Glutamatergic neuron (in vitro differentiated cells): ENCODE data around the gene ALDH3A2. TPM values are rescaled to one million over a fixed set of nuclear protein-coding genes. Genes with fewer than 3 reads are reported as not detected.

ENCODE experiments used
- DNase-seq: peaks from one replicate; pipeline ENCODE4 v3.0.0; 2022
- H3K27ac Mint-ChIP-seq: one replicate; pipeline ENCODE4 v1.8.0; 2020; ENCODE audit warnings: mild to moderate bottlenecking, mixed read lengths, inconsistent platforms; ENCODE audit not compliant: unreplicated experiment
- H3K27me3 Mint-ChIP-seq: one replicate; pipeline ENCODE4 v1.8.0; 2020; ENCODE audit warnings: mild to moderate bottlenecking, moderate library complexity, mixed read lengths, inconsistent platforms; ENCODE audit not compliant: unreplicated experiment
- H3K36me3 Mint-ChIP-seq: one replicate; pipeline ENCODE4 v1.8.0; 2020; ENCODE audit warnings: mild to moderate bottlenecking, mixed read lengths, inconsistent platforms; ENCODE audit not compliant: unreplicated experiment
- H3K4me1 Mint-ChIP-seq: one replicate; pipeline ENCODE4 v1.8.0; 2020; ENCODE audit warnings: mild to moderate bottlenecking, low read depth, mixed read lengths, inconsistent platforms; ENCODE audit not compliant: unreplicated experiment
- H3K4me3 Mint-ChIP-seq: one replicate; pipeline ENCODE4 v1.8.0; 2020; ENCODE audit warnings: mild to moderate bottlenecking, mixed read lengths, inconsistent platforms; ENCODE audit not compliant: unreplicated experiment
- H3K9me3 Mint-ChIP-seq: one replicate; pipeline ENCODE4 v1.8.0; 2020; ENCODE audit warnings: mild to moderate bottlenecking, moderate library complexity, mixed read lengths, inconsistent platforms; ENCODE audit not compliant: unreplicated experiment
- CTCF ChIP-seq: fragments of 200-600 bp; sonication (generic); IDR thresholded peaks from one replicate; pipeline ENCODE4 v1.5.0; 2021; ENCODE audit not compliant: partially characterized antibody, unreplicated experiment
- total RNA-seq: library from RNA; stranded (reverse); fragmentation: NEBNext Ultra II Directional; extraction: Animal tissue kit (Norgen Biotek cat#: 25700); gene quantifications from one replicate; pipeline ENCODE4 v1.2.1, GENCODE V29; 2021; ENCODE audit not compliant: unreplicated experiment

Gene ALDH3A2
- total RNA-seq, 1 donor from 2014 or later = 42.6 TPM

GRCh38 chr17:19654896-19655295, 6.3 kb downstream of the ALDH3A2 start:
- Mint-ChIP-seq H3K4me3 (no peak overlapping the region), H3K27ac (no peak overlapping the region), H3K36me3 (peaks cover 23% of the 10 kb centered on the region), H3K27me3 (no peaks in the 10 kb centered on the region), H3K4me1 (no peaks in the 10 kb centered on the region), H3K9me3 (peaks cover 3% of the 10 kb centered on the region)
- DNase-seq = no peak
- TF ChIP-seq CTCF = no peak

GRCh38 chr17:19656336-19656735, 7.8 kb downstream of the ALDH3A2 start:
- no peak for TF ChIP-seq CTCF
- DNase-seq = no peak
- peaks cover 3% of the 10 kb centered on the region for H3K9me3 Mint-ChIP-seq
- H3K27ac Mint-ChIP-seq = peak overlapping the region; percentile 31
- H3K36me3 Mint-ChIP-seq = peaks cover 23% of the 10 kb centered on the region
- no peak overlapping the region for H3K4me3 Mint-ChIP-seq
- H3K27me3 Mint-ChIP-seq = no peaks in the 10 kb centered on the region
- H3K4me1 Mint-ChIP-seq = no peaks in the 10 kb centered on the region

- no peak for TF ChIP-seq CTCF
- Mint-ChIP-seq H3K27me3 (no peaks in the 10 kb centered on the region), H3K27ac (no peak overlapping the region), H3K4me1 (no peaks in the 10 kb centered on the region), H3K9me3 (peaks cover 2% of the 10 kb centered on the region), H3K36me3 (peaks cover 23% of the 10 kb centered on the region), H3K4me3 (no peak overlapping the region)
- no peak for DNase-seq
These were observed 8.5 kb downstream of the ALDH3A2 start for GRCh38 chr17:19656851-19657581.

- DNase-seq = no peak
- no peaks in the 10 kb centered on the region for H3K27me3 Mint-ChIP-seq
- H3K36me3 Mint-ChIP-seq = peaks cover 16% of the 10 kb centered on the region
- H3K9me3 Mint-ChIP-seq = no peaks in the 10 kb centered on the region
- no peak overlapping the region for H3K27ac Mint-ChIP-seq
- TF ChIP-seq CTCF = no peak
- no peaks in the 10 kb centered on the region for H3K4me1 Mint-ChIP-seq
- H3K4me3 Mint-ChIP-seq = no peak overlapping the region
These were observed 11.0 kb downstream of the ALDH3A2 start for GRCh38 chr17:19659366-19660177.
